OCI-LY3 (cell line): Measurements from ENCODE around the gene TBC1D5.
"Not testable (repeated sequence)": the region's sequence is repeated elsewhere in the genome, so short reads cannot be mapped to it uniquely, and the experiment has no call there.

Experiments used
- H2AFZ ChIP-seq: fragments of 200-600, 300-600 bp; shearing (Covaris generic); 2 replicates; pipeline ENCODE4 v1.6.0; 2014; ENCODE audit warnings: antibody characterized with exemption, low read depth, low read length
- H3K27ac ChIP-seq: fragments of 200-600, 300-600 bp; sonication (generic); 2 replicates; pipeline ENCODE4 v1.5.1; 2014; ENCODE audit warnings: mild to moderate bottlenecking, low read length, moderate library complexity, mixed read lengths
- H3K27me3 ChIP-seq: fragments of 200-600, 300-600 bp; sonication (generic); 2 replicates; pipeline ENCODE4 v1.6.1; 2014; ENCODE audit warnings: low read depth, low read length, mixed read lengths
- H3K36me3 ChIP-seq: fragments of 200-600, 300-600 bp; sonication (generic); replicated peaks from 2 replicates; pipeline ENCODE3; 2014; ENCODE audit warnings: low read depth, low read length, mixed read lengths
- H3K4me1 ChIP-seq: fragments of 300-600, 200-600 bp; sonication (generic); 2 replicates; pipeline ENCODE4 v1.6.1; 2014; ENCODE audit warnings: low read length, mixed read lengths
- H3K4me2 ChIP-seq: fragments of 200-600, 300-600 bp; sonication (generic); 2 replicates; pipeline ENCODE4 v1.6.1; 2014; ENCODE audit warnings: low read length, mixed read lengths
- H3K4me3 ChIP-seq: fragments of 300-600, 200-600 bp; sonication (generic); 2 replicates; pipeline ENCODE4 v1.5.1; 2014; ENCODE audit warnings: antibody characterized with exemption, mild to moderate bottlenecking, low read length, moderate library complexity
- H3K79me2 ChIP-seq: fragments of 300-600, 200-600 bp; shearing (Covaris generic); 2 replicates; pipeline ENCODE4 v1.6.1; 2014; ENCODE audit warnings: mild to moderate bottlenecking, low read length, mixed read lengths
- H3K9ac ChIP-seq: fragments of 300-600, 200-600 bp; shearing (Covaris generic); 2 replicates; pipeline ENCODE4 v1.6.0; 2014; ENCODE audit warnings: mild to moderate bottlenecking, low read length, moderate library complexity
- H3K9me3 ChIP-seq: fragments of 200-600, 300-600 bp; shearing (Covaris generic); 2 replicates; pipeline ENCODE4 v1.6.1; 2014; ENCODE audit warnings: low read length, mixed read lengths; ENCODE audit not compliant: insufficient read depth
- H4K20me1 ChIP-seq: fragments of 200-600, 300-600 bp; sonication (generic); 2 replicates; pipeline ENCODE4 v1.6.1; 2016; ENCODE audit warnings: low read length, mixed read lengths; ENCODE audit not compliant: insufficient read depth
- EZH2phosphoT487 ChIP-seq: fragments of 200-600 bp; shearing (Covaris generic); IDR thresholded peaks from 2 replicates; pipeline ENCODE4 v1.6.1; 2018; ENCODE audit warnings: antibody characterized with exemption, mixed run types, low read depth
- TF ChIP-seq, protein P1 (sequence below): fragments of 200-600, 300-600 bp; sonication (generic); IDR thresholded peaks from 2 replicates; pipeline ENCODE4 v1.5.1; 2014; ENCODE audit warnings: antibody characterized with exemption, low read length, low read depth

Gene TBC1D5

GRCh38 chr3:17619968-17620367 lies 122.5 kb downstream of the TBC1D5 start:
- Histone ChIP-seq H3K36me3 (no peaks in the 10 kb centered on the region), H3K4me1 (no peaks in the 10 kb centered on the region), H3K4me3 (no peak overlapping the region), H3K79me2 (no peaks in the 10 kb centered on the region), H3K4me2 (no peak overlapping the region), H3K9ac (no peak overlapping the region), H3K9me3 (no peaks in the 10 kb centered on the region), H2AFZ (no peak overlapping the region), H3K27me3 (no peaks in the 10 kb centered on the region), H3K27ac (no peak overlapping the region), H4K20me1 (0 out of 2 replicates have a peak, but pooled peaks cover 3% of the 10 kb centered on the region)
- no peak for TF ChIP-seq EZH2phosphoT487
- TF ChIP-seq, protein P1, sequence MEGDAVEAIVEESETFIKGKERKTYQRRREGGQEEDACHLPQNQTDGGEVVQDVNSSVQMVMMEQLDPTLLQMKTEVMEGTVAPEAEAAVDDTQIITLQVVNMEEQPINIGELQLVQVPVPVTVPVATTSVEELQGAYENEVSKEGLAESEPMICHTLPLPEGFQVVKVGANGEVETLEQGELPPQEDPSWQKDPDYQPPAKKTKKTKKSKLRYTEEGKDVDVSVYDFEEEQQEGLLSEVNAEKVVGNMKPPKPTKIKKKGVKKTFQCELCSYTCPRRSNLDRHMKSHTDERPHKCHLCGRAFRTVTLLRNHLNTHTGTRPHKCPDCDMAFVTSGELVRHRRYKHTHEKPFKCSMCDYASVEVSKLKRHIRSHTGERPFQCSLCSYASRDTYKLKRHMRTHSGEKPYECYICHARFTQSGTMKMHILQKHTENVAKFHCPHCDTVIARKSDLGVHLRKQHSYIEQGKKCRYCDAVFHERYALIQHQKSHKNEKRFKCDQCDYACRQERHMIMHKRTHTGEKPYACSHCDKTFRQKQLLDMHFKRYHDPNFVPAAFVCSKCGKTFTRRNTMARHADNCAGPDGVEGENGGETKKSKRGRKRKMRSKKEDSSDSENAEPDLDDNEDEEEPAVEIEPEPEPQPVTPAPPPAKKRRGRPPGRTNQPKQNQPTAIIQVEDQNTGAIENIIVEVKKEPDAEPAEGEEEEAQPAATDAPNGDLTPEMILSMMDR: no peak

DNA sequence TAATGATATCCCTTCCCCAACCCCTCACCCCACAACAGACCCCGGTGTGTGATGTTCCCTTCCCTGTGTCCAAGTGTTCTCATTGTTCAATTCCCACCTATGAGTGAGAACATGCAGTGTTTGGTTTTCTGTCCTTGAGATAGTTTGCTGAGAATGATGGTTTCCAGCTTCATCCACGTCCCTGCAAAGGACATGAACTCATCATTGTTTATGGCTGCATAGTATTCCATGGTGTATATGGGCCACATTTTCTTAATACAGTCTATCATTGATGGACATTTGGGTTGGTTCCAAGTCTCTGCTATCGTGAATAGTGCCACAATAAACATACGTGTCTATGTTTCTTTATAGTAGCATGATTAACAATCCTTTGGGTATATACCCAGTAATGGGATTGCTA lies 129.4 kb downstream of the TBC1D5 start:
- not testable (repeated sequence) for H2AFZ ChIP-seq, H4K20me1 ChIP-seq

DNA sequence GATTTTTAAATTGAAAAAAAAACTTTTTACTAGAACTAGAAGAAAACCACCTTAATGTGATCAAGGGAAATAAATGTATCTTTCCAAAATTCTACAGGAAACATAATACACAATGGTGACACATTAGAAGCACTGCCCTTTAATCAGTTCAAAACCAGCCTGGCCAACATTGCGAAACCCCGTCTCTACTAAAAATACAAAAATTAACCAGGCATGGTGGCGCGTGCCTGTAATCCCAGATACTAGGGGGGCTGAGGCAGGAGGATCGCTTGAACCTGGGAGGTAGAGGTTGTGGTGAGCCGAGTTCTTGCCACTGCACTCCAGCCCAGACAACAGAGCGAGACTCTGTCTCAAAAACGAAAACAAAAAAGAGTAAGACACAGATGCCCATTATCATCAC lies 134.5 kb downstream of the TBC1D5 start:
- TF ChIP-seq, protein P1: no peak
- no peak for TF ChIP-seq EZH2phosphoT487
- no peaks in the 10 kb centered on the region for H3K4me1 ChIP-seq
- H3K9ac ChIP-seq: no peak overlapping the region
- H3K9me3 ChIP-seq: no peaks in the 10 kb centered on the region
- H3K27ac ChIP-seq: no peak overlapping the region
- no peaks in the 10 kb centered on the region for H3K79me2 ChIP-seq
- H3K27me3 ChIP-seq: no peaks in the 10 kb centered on the region
- H4K20me1 ChIP-seq: no peaks in the 10 kb centered on the region
- H3K4me2 ChIP-seq: no peak overlapping the region
- H2AFZ ChIP-seq: no peak overlapping the region
- H3K36me3 ChIP-seq: no peaks in the 10 kb centered on the region
- H3K4me3 ChIP-seq: no peak overlapping the region

More for the DNA sequence above, 129.4 kb downstream of the TBC1D5 start:
- H3K79me2 ChIP-seq, H3K9ac ChIP-seq, H3K4me1 ChIP-seq, H3K27me3 ChIP-seq, H3K36me3 ChIP-seq, H3K9me3 ChIP-seq, H3K4me3 ChIP-seq, H3K4me2 ChIP-seq, H3K27ac ChIP-seq: not testable (repeated sequence)

DNA sequence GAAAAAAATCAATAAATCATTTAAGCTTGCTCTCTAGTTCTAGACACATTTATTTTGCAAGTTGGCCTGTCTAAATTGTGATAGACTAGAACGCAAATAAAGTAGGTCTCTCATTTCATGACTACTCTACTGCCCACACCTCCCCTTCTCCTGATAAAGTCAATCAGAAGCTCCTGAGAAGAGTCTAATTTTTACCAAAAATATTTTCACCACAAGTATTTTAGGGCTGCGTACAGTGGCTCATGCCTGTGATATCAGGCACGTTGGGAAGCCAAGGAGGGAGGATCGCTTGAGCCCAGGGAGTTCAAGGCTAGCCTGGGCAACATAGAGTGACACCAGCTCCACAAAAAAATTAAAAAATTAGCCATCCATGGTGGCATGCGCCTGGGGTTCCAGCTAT lies 136.5 kb downstream of the TBC1D5 start:
- H3K27me3 ChIP-seq: no peaks in the 10 kb centered on the region
- H3K27ac ChIP-seq: no peak overlapping the region
- H3K4me2 ChIP-seq: no peak overlapping the region
- no peak overlapping the region for H3K9ac ChIP-seq
- H3K4me3 ChIP-seq: no peak overlapping the region
- no peak overlapping the region for H2AFZ ChIP-seq
- TF ChIP-seq, protein P1: no peak
- no peak for TF ChIP-seq EZH2phosphoT487
- H3K4me1 ChIP-seq: peaks cover 2% of the 10 kb centered on the region; the same call in 1 of the 2 replicates
- H4K20me1 ChIP-seq: no peaks in the 10 kb centered on the region
- H3K79me2 ChIP-seq: no peaks in the 10 kb centered on the region
- H3K9me3 ChIP-seq: no peaks in the 10 kb centered on the region
- no peaks in the 10 kb centered on the region for H3K36me3 ChIP-seq

GRCh38 chr3:17605032-17605431 lies 137.4 kb downstream of the TBC1D5 start:
- no peak overlapping the region for H2AFZ ChIP-seq

More at GRCh38 chr3:17605032-17605431, 137.4 kb downstream of the TBC1D5 start:
- H3K4me3 ChIP-seq: no peak overlapping the region
- no peak overlapping the region for H3K27ac ChIP-seq
- no peaks in the 10 kb centered on the region for H3K36me3 ChIP-seq
- H3K27me3 ChIP-seq: no peaks in the 10 kb centered on the region
- TF ChIP-seq EZH2phosphoT487: no peak
- TF ChIP-seq, protein P1: no peak
- H3K9me3 ChIP-seq: no peaks in the 10 kb centered on the region
- H3K4me1 ChIP-seq: peaks cover 3% of the 10 kb centered on the region; the same call in 1 of the 2 replicates
- H3K9ac ChIP-seq: no peak overlapping the region
- no peaks in the 10 kb centered on the region for H3K79me2 ChIP-seq
- no peak overlapping the region for H3K4me2 ChIP-seq
- no peaks in the 10 kb centered on the region for H4K20me1 ChIP-seq
